Inferior parietal cortex (tissue), 1 donor: ENCODE data around the gene BTD.

ENCODE experiments used
- DNase-seq: peaks from one replicate; pipeline ENCODE4 v3.0.0-alpha.2; 2016; ENCODE audit errors: extremely low spot score

Gene BTD

GRCh38 chr3:15636028-15636709 lies 34.6 kb downstream of the BTD start:
- no peak for DNase-seq

- no peak for DNase-seq
Measured at GRCh38 chr3:15637131-15637951, 35.8 kb downstream of the BTD start.

GRCh38 chr3:15638193-15638890 lies 36.8 kb downstream of the BTD start:
- DNase-seq, result no peak

- no peak for DNase-seq
Measured at GRCh38 chr3:15638891-15639262, 37.3 kb downstream of the BTD start.

- DNase-seq, result no peak
Measured at GRCh38 chr3:15645246-15645645, 43.7 kb downstream of the BTD start.

- DNase-seq, result no peak
Measured at GRCh38 chr3:15645740-15646501, 44.4 kb downstream of the BTD start.

- DNase-seq, result peak; percentile 30
Measured at GRCh38 chr3:15646851-15647511, 45.4 kb downstream of the BTD start.

GRCh38 chr3:15647611-15648167 lies 46.1 kb downstream of the BTD start:
- peak; percentile 55 for DNase-seq

GRCh38 chr3:15649341-15649740 lies 47.8 kb downstream of the BTD start:
- DNase-seq, result no peak

- DNase-seq, result no peak
Measured at GRCh38 chr3:15649858-15650257, 48.3 kb downstream of the BTD start.

- no peak for DNase-seq
Measured at GRCh38 chr3:15651396-15651795, 49.9 kb downstream of the BTD start.

GRCh38 chr3:15653321-15653720 lies 51.8 kb downstream of the BTD start:
- no peak for DNase-seq

GRCh38 chr3:15654127-15654526 lies 52.6 kb downstream of the BTD start:
- no peak for DNase-seq

- peak; percentile 78 for DNase-seq
Measured at GRCh38 chr3:15654891-15655290, 53.3 kb downstream of the BTD start.

GRCh38 chr3:15656342-15656741 lies 54.8 kb downstream of the BTD start:
- no peak for DNase-seq

GRCh38 chr3:15657016-15657415 lies 55.5 kb downstream of the BTD start:
- DNase-seq, result no peak

- no peak for DNase-seq
Measured at GRCh38 chr3:15659254-15659975, 57.9 kb downstream of the BTD start.

GRCh38 chr3:15660055-15660935 lies 58.8 kb downstream of the BTD start:
- no peak for DNase-seq

GRCh38 chr3:15664144-15664543 lies 62.6 kb downstream of the BTD start:
- DNase-seq, result no peak
